ENCODE data around the gene LINC00632. TPM values are rescaled to one million over a fixed set of nuclear protein-coding genes. Genes with fewer than 3 reads are reported as not detected.

The LINC00632 gene
- polyA plus RNA-seq, 1 of the 3 experiments (the other 2 are of a cell fraction) = 0.31 TPM

DNA sequence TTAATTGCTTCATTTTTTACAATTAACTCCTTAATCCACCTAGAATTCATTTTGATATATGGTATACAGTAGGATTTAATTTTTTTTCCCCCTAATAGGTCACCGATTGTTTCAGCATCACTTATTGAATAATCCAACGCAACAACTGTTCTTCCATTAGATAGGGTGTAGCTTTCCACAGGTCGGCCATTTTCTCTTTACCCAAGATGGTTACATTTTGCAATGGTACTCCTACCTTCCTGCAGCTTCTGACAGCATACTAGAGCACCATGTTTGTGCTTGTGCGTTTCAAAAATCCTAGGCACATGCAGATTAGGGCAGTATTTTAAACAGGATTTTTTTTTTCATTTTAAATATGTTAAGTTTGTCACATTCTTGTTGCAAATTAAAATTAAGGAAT is 2.3 kb downstream of the LINC00632 start (continued):
- TF ChIP-seq CHD2 (IDR thresholded peaks at IDR 0.05; ENCODE audit: low read length, partially characterized antibody) (no peak), GATA2 (CRISPR knock-in tag; IDR thresholded peaks at IDR 0.05) (no peak), ZBTB33 (IDR thresholded peaks at IDR 0.05; ENCODE audit: borderline replicate concordance, low read depth) (no peak), POLR2AphosphoS5 (IDR thresholded peaks at IDR 0.05; ENCODE audit: low read depth, low read length) (no peak), GABPA (IDR thresholded peaks at IDR 0.05; ENCODE audit: low read depth) (no peak)

DNA sequence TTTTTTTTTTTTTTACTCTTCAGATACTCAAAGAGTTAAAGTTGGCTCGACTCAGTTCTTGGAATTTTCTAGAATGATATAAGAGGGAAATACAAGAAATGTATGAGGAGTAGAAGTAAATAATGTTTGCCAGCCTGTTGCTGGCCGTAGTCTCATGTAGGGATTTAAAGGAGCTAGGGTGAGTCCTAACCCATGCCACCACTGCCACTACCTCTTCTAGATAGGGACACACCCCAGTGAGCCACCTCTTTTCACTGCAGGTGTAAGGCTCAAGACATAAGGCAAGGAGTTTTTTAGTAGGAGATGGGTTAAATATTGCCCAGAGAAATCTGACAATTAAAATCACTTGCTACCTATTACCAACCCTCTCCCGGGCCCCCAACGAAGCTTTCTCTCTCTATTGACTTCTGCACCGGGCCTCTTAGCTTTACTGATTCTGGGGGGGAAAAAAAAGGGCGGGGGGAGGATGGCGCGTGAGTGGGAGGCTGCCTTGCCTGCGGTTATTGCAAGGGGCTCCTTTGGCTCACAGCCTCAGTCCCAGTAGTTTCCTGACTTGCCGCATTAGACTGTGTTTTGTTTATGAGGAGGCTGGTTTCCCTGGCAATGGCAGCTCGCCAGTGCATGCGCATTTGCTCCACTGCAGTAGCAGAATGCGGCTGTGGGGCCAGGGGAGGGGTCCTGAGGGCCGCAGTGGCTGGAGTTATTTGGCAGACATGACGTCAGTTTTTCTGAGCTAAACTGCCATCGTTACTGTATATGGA is 3.0 kb downstream of the LINC00632 start:
- Histone ChIP-seq H3K27me3 (ENCODE audit: insufficient read depth) (peaks cover 5% of the 10 kb centered on the region; the same call in 1 of the 2 replicates), H4K20me1 (ENCODE audit: insufficient read depth) (no peaks in the 10 kb centered on the region), H3K4me3 (ENCODE audit: low read depth in 2 of 2, low read length in 1 of 2) (peak overlapping the region in 1 of 2 experiments; percentile 10; a peak in 1 of 4 replicates), H2AFZ (ENCODE audit: low read depth) (no peak overlapping the region), H3K4me2 (no peak overlapping the region), H3K9me3 (no peaks in the 10 kb centered on the region), H3K9me2 (no peaks in the 10 kb centered on the region), H3K79me2 (ENCODE audit: insufficient read depth) (no peaks in the 10 kb centered on the region), H3K27ac (ENCODE audit: low read depth in 2 of 2, low read length in 1 of 2) (peak overlapping the region in 1 of 2 experiments; percentile 76; a peak in 2 of 4 replicates), H3K36me3 (replicated peaks in 1 of 2; ENCODE audit: control insufficient read depth in 1 of 2, insufficient read depth in 2 of 2, low read length in 1 of 2) (no peaks in the 10 kb centered on the region), H3F3A (replicated peaks; ENCODE audit: insufficient read depth) (no peaks in the 10 kb centered on the region), H3K4me1 (ENCODE audit: control insufficient read depth in 1 of 2, insufficient read depth in 2 of 2, low read depth in 1 of 2, low read length in 1 of 2) (peaks cover 0 to 7% of the 10 kb centered on the region in 2 experiments; a peak in 1 of 4 replicates), H3K9ac (no peak overlapping the region)
- ChIA-PET CTCF (interaction anchor here (1.1 kb wide), 1 partner anchor 12 kb away, joined by 5 read pairs; no protein-coding TSS in a partner anchor), POLR2A (no interaction called here)
- TF ChIP-seq MXI1 (IDR thresholded peaks at IDR 0.05; ENCODE audit: low read depth, low read length) (0 out of 2 replicates have a peak, but pooled peaks have one; percentile 33), RCOR1 (IDR thresholded peaks at IDR 0.05; ENCODE audit: low read length) (no peak), NRF1 (IDR thresholded peaks at IDR 0.05; ENCODE audit: low read depth, low read length) (peak; percentile 54), YY1 (IDR thresholded peaks at IDR 0.05; ENCODE audit: low read depth) (no peak)
- peak; percentile 60 for DNase-seq
- 8% methylated on average over 14 of the region's 16 CpGs for WGBS (ENCODE audit: low lambda C conversion rate)

DNA sequence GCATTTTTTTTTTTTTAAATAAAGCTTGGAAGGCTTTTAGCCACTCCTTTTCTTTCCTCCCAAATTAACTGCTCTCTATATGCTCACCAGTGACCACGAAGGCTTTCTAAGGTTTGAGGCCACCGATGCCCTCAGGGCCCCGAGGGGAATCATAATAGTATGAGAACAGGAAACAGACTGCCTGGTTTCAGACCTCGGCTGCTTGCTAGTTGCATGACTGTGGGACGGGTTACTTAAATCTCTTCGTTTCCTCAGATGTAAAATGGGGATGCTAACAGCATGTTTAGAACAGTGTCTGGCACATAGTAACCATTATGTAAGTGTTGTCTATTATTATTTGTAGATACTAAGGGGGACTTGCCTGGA is 3.6 kb downstream of the LINC00632 start:
- no peaks in the 10 kb centered on the region for H3K9me2 ChIP-seq
- no peaks in the 10 kb centered on the region for H3K36me3 ChIP-seq (replicated peaks in 1 of 2; ENCODE audit: control insufficient read depth in 1 of 2, insufficient read depth in 2 of 2, low read length in 1 of 2)
- H2AFZ ChIP-seq (ENCODE audit: low read depth) = no peak overlapping the region
- H3K27me3 ChIP-seq (ENCODE audit: insufficient read depth) = peaks cover 5% of the 10 kb centered on the region; the same call in 1 of the 2 replicates
- H4K20me1 ChIP-seq (ENCODE audit: insufficient read depth) = no peaks in the 10 kb centered on the region
- H3K27ac ChIP-seq (ENCODE audit: low read depth in 2 of 2, low read length in 1 of 2) = peak overlapping the region in 1 of 2 experiments; percentile 76; a peak in 2 of 4 replicates
- no peak overlapping the region for H3K9ac ChIP-seq
- no peak for DNase-seq
- peaks cover 0 to 7% of the 10 kb centered on the region in 2 experiments; a peak in 1 of 4 replicates for H3K4me1 ChIP-seq (ENCODE audit: control insufficient read depth in 1 of 2, insufficient read depth in 2 of 2, low read depth in 1 of 2, low read length in 1 of 2)
- no peaks in the 10 kb centered on the region for H3K79me2 ChIP-seq (ENCODE audit: insufficient read depth)
- no peak overlapping the region for H3K4me3 ChIP-seq (ENCODE audit: low read depth in 2 of 2, low read length in 1 of 2)
- no peak overlapping the region for H3K4me2 ChIP-seq
- WGBS (ENCODE audit: low lambda C conversion rate) = 4% methylated on average over 6 of the region's 6 CpGs
- H3K9me3 ChIP-seq = no peaks in the 10 kb centered on the region
- ChIA-PET CTCF (interaction anchor here (1.1 kb wide), 1 partner anchor 12 kb away, joined by 5 read pairs; no protein-coding TSS in a partner anchor), POLR2A (no interaction called here)
- TF ChIP-seq USF2 (IDR thresholded peaks at IDR 0.05; ENCODE audit: borderline replicate concordance, low read depth, low read length) (no peak), FOXM1 (IDR thresholded peaks at IDR 0.05; ENCODE audit: low read depth) (no peak)
- TF ChIP-seq, protein P1, sequence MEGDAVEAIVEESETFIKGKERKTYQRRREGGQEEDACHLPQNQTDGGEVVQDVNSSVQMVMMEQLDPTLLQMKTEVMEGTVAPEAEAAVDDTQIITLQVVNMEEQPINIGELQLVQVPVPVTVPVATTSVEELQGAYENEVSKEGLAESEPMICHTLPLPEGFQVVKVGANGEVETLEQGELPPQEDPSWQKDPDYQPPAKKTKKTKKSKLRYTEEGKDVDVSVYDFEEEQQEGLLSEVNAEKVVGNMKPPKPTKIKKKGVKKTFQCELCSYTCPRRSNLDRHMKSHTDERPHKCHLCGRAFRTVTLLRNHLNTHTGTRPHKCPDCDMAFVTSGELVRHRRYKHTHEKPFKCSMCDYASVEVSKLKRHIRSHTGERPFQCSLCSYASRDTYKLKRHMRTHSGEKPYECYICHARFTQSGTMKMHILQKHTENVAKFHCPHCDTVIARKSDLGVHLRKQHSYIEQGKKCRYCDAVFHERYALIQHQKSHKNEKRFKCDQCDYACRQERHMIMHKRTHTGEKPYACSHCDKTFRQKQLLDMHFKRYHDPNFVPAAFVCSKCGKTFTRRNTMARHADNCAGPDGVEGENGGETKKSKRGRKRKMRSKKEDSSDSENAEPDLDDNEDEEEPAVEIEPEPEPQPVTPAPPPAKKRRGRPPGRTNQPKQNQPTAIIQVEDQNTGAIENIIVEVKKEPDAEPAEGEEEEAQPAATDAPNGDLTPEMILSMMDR (IDR thresholded peaks at IDR 0.05) = no peak
- no peaks in the 10 kb centered on the region for H3F3A ChIP-seq (replicated peaks; ENCODE audit: insufficient read depth)
